AG09309 (cell line): ENCODE measurements around the gene RFX2.

Experiments
- DNase-seq: peaks from one replicate; pipeline ENCODE4 v3.0.0-alpha.2; 2010; ENCODE audit warnings: low read depth
- H3K4me3 ChIP-seq: 2 replicates; pipeline ENCODE4 v1.5.1; 2011; ENCODE audit warnings: mild to moderate bottlenecking, low read depth, low read length, moderate library complexity; ENCODE audit not compliant: control insufficient read depth
- TF ChIP-seq, protein P1 (sequence below): IDR thresholded peaks from 2 replicates; pipeline ENCODE4 v1.5.1; 2011; ENCODE audit warnings: mild to moderate bottlenecking, low read depth, low read length, inconsistent platforms; ENCODE audit not compliant: insufficient read depth, control insufficient read depth; ENCODE audit errors: missing control alignments

The RFX2 gene

GRCh38 chr19:6018786-6019185, 91.5 kb downstream of the RFX2 start:
- no peak for DNase-seq
- TF ChIP-seq, protein P1, sequence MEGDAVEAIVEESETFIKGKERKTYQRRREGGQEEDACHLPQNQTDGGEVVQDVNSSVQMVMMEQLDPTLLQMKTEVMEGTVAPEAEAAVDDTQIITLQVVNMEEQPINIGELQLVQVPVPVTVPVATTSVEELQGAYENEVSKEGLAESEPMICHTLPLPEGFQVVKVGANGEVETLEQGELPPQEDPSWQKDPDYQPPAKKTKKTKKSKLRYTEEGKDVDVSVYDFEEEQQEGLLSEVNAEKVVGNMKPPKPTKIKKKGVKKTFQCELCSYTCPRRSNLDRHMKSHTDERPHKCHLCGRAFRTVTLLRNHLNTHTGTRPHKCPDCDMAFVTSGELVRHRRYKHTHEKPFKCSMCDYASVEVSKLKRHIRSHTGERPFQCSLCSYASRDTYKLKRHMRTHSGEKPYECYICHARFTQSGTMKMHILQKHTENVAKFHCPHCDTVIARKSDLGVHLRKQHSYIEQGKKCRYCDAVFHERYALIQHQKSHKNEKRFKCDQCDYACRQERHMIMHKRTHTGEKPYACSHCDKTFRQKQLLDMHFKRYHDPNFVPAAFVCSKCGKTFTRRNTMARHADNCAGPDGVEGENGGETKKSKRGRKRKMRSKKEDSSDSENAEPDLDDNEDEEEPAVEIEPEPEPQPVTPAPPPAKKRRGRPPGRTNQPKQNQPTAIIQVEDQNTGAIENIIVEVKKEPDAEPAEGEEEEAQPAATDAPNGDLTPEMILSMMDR, result peak; percentile 6

DNA sequence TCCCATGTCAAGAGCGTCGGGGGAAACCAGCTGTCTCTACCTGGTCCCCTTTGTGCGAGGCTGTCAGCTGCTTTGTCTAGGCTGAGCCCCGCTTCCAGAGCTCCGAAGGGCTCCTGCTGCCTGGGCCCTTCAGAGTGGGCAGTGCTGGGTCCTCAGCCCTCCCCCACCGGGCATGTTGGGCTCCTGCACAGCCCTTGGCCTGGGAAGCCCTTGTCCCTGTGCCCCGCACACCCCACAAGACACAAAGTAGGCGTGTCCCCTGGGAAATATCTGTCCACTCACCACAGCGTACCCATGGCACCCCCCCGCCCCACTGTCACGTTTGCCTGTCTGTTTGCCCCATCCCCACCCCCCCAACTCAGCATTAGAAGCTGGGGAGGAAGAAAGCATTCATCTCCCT, 92.7 kb downstream of the RFX2 start:
- no peak overlapping the region for H3K4me3 ChIP-seq
- TF ChIP-seq, protein P1, result no peak
- DNase-seq, result no peak

More at GRCh38 chr19:6018786-6019185, 91.5 kb downstream of the RFX2 start:
- H3K4me3 ChIP-seq, result no peak overlapping the region

DNA sequence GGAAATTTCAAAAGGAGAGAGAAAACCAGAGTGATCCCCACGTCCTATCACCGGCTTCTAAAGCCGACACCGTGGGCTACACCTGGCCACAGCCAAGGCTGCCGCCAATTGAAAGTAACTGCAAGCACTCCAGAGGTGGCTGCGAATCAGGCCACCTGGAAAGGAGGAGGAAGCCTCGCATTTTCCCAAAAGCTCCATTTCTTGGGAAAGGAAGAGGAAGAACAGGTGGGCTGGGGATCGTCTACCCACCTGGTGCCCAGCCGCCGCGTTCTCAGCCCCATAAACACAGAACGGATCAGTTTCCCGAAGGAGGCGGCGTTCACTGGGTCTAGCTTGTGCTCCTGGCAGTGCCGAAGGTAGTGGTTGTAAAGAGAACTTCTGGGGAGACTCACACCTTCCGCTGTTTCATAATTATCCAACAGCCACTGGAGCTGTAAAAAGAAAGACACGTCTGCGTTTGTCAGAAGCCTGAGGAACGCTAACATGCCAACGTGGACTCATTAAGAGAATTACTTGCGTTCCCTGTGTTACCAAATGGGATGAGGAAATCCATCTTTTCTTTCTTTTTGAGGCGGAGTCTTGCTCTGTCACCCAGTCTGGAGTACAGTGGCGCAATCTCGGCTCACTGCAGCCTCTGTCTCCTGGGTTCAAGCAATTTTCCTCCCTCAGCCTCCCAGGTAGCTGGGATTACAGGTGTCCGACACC, 94.3 kb downstream of the RFX2 start:
- no peak overlapping the region for H3K4me3 ChIP-seq
- DNase-seq, result no peak
- TF ChIP-seq, protein P1, result no peak

GRCh38 chr19:6014551-6015135, 95.7 kb downstream of the RFX2 start:
- TF ChIP-seq, protein P1, result no peak
- no peak for DNase-seq
- H3K4me3 ChIP-seq, result no peak overlapping the region

GRCh38 chr19:6012426-6013170, 97.7 kb downstream of the RFX2 start:
- H3K4me3 ChIP-seq, result no peak overlapping the region
- TF ChIP-seq, protein P1, result no peak
- no peak for DNase-seq

DNA sequence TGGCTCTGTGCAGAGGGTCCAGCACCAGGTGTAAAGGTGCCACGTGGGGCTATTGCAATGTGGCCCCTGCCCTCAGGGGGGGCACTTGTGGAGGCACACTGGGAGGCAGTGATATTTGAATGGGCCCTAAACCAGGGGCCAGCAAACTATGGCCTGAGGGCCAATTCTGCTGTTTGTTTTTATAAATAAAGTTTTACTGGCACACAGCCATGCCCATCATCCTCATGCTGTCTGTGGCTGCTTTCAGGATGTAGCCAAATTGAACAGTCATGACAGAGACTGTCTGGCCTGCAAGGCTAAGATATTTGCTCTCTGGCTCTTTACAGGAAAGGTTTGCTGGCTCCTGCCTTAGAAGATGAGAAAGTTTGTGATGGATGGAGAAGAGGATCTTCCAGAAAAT, 98.5 kb downstream of the RFX2 start:
- DNase-seq, result no peak
- TF ChIP-seq, protein P1, result no peak
- no peak overlapping the region for H3K4me3 ChIP-seq
